Right lobe of liver (tissue), 4 donors: Measurements from ENCODE around the gene GMDS.

ENCODE experiments used
- POLR2A ChIP-seq: fragments of 450-650 bp; IDR thresholded peaks from one replicate; pipeline ENCODE4 v1.6.1; 2017; ENCODE audit warnings: antibody characterized with exemption, mild to moderate bottlenecking
- TF ChIP-seq, protein P1 (sequence below), 4 donors: fragments of 200-600 bp in 3 of 4; fragments of 450-650 bp in 1 of 4; IDR thresholded peaks; one replicate each; pipeline versions ENCODE4 v1.5.1 to v1.8.0; 2016 to 2022; ENCODE audit warnings: antibody characterized with exemption in 4 of 4, mild to moderate bottlenecking in 2 of 4
- donor health status: DM: no; HTN: no; CAD: no.
- donor health status: DM: no; HTN: no; CAD: no.
- donor health status: DM: no; HTN: yes; CAD: no.

- TF ChIP-seq, protein P1, sequence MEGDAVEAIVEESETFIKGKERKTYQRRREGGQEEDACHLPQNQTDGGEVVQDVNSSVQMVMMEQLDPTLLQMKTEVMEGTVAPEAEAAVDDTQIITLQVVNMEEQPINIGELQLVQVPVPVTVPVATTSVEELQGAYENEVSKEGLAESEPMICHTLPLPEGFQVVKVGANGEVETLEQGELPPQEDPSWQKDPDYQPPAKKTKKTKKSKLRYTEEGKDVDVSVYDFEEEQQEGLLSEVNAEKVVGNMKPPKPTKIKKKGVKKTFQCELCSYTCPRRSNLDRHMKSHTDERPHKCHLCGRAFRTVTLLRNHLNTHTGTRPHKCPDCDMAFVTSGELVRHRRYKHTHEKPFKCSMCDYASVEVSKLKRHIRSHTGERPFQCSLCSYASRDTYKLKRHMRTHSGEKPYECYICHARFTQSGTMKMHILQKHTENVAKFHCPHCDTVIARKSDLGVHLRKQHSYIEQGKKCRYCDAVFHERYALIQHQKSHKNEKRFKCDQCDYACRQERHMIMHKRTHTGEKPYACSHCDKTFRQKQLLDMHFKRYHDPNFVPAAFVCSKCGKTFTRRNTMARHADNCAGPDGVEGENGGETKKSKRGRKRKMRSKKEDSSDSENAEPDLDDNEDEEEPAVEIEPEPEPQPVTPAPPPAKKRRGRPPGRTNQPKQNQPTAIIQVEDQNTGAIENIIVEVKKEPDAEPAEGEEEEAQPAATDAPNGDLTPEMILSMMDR (IDR thresholded peaks at IDR 0.05) = no peak
- TF ChIP-seq POLR2A = no peak
These were observed 322.0 kb downstream of the GMDS start for GRCh38 chr6:1923449-1923848.
